HEK293 (cell line): ENCODE results near the gene IGSF11.

Experiments
- GLI2 ChIP-seq: fragments of 450-650 bp; formaldehyde crosslinking; IDR thresholded peaks from 2 replicates; pipeline ENCODE4; 2017; ENCODE audit warnings: missing biosample characterization, missing genetic modification characterization, low read depth, borderline replicate concordance
- ZBTB20 ChIP-seq: fragments of 450-650 bp; formaldehyde crosslinking; IDR thresholded peaks from 2 replicates; pipeline ENCODE4 v1.5.1; 2016; ENCODE audit warnings: missing biosample characterization, missing genetic modification characterization
- ZEB2 ChIP-seq: fragments of 450-650 bp; formaldehyde crosslinking; IDR thresholded peaks from 2 replicates; pipeline ENCODE4 v1.5.1; 2016; ENCODE audit warnings: missing biosample characterization, missing genetic modification characterization
- ZNF138 ChIP-seq: fragments of 450-650 bp; formaldehyde crosslinking; IDR thresholded peaks from 2 replicates; pipeline ENCODE4 v1.5.1; 2016; ENCODE audit warnings: missing biosample characterization, missing genetic modification characterization, borderline replicate concordance
- ZNF274 ChIP-seq, 2 experiments: fragments of 200-500 bp in 1 of 2; fragments of 450-650 bp in 1 of 2; sonication (Bioruptor generic) in 1 of 2; formaldehyde crosslinking in 1 of 2; IDR thresholded peaks; 2 replicates each; pipeline versions ENCODE4 v1.5.1 to v1.6.1; 2014 to 2016; ENCODE audit warnings: borderline replicate concordance in 1 of 2, inconsistent platforms in 1 of 2, low read length in 1 of 2, missing biosample characterization in 1 of 2, missing genetic modification characterization in 1 of 2
- ZNF529 ChIP-seq: fragments of 450-650 bp; formaldehyde crosslinking; IDR thresholded peaks from 2 replicates; pipeline ENCODE4 v1.5.1; 2017; ENCODE audit warnings: missing genetic modification characterization, missing biosample characterization; ENCODE audit not compliant: insufficient replicate concordance
- ZNF664 ChIP-seq: fragments of 450-650 bp; formaldehyde crosslinking; IDR thresholded peaks from 2 replicates; pipeline ENCODE4 v1.5.1; 2016; ENCODE audit warnings: missing biosample characterization, missing genetic modification characterization
- ZNF747 ChIP-seq: fragments of 450-650 bp; formaldehyde crosslinking; IDR thresholded peaks from 2 replicates; pipeline ENCODE4 v1.5.1; 2016; ENCODE audit warnings: missing biosample characterization, missing genetic modification characterization
- TF ChIP-seq, protein P1 (sequence below): fragments of 450-650 bp; formaldehyde crosslinking; IDR thresholded peaks from 2 replicates; pipeline ENCODE4 v1.5.1; 2017; ENCODE audit warnings: missing biosample characterization, missing genetic modification characterization
- TF ChIP-seq, protein P2 (sequence below): fragments of 450-650 bp; formaldehyde crosslinking; IDR thresholded peaks from 2 replicates; pipeline ENCODE4 v1.5.1; 2016; ENCODE audit warnings: missing biosample characterization, missing genetic modification characterization

DNA sequence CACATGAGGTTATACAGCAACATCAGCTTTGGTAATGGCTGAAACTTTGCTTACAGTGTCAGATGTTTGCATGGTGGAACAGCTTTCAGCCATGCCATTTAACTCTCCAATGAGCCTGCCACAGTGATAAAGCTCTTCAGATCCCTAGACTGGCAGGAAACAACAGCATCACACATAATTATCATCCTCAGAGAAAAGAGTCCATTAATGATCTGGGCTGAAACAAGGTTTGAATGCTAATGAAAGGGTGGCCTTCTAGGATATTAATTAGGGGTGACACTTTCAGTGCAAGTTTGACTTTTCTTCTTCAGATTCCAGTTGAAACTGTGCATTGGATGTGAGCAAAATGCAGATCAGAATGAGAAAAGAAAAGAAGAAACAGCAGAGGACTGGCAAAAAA, 166.6 kb downstream of the IGSF11 start:
- TF ChIP-seq ZNF747 (tag by site-specific recombination): no peak
- TF ChIP-seq, protein P1, sequence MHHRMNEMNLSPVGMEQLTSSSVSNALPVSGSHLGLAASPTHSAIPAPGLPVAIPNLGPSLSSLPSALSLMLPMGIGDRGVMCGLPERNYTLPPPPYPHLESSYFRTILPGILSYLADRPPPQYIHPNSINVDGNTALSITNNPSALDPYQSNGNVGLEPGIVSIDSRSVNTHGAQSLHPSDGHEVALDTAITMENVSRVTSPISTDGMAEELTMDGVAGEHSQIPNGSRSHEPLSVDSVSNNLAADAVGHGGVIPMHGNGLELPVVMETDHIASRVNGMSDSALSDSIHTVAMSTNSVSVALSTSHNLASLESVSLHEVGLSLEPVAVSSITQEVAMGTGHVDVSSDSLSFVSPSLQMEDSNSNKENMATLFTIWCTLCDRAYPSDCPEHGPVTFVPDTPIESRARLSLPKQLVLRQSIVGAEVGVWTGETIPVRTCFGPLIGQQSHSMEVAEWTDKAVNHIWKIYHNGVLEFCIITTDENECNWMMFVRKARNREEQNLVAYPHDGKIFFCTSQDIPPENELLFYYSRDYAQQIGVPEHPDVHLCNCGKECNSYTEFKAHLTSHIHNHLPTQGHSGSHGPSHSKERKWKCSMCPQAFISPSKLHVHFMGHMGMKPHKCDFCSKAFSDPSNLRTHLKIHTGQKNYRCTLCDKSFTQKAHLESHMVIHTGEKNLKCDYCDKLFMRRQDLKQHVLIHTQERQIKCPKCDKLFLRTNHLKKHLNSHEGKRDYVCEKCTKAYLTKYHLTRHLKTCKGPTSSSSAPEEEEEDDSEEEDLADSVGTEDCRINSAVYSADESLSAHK (tag by site-specific recombination): no peak
- TF ChIP-seq ZNF664 (tag by site-specific recombination): no peak
- TF ChIP-seq ZEB2 (tag by site-specific recombination): no peak
- TF ChIP-seq ZNF529 (tag by site-specific recombination): no peak
- TF ChIP-seq ZBTB20: no peak
- TF ChIP-seq GLI2: no peak
- TF ChIP-seq ZNF138: no peak
- TF ChIP-seq, protein P2, sequence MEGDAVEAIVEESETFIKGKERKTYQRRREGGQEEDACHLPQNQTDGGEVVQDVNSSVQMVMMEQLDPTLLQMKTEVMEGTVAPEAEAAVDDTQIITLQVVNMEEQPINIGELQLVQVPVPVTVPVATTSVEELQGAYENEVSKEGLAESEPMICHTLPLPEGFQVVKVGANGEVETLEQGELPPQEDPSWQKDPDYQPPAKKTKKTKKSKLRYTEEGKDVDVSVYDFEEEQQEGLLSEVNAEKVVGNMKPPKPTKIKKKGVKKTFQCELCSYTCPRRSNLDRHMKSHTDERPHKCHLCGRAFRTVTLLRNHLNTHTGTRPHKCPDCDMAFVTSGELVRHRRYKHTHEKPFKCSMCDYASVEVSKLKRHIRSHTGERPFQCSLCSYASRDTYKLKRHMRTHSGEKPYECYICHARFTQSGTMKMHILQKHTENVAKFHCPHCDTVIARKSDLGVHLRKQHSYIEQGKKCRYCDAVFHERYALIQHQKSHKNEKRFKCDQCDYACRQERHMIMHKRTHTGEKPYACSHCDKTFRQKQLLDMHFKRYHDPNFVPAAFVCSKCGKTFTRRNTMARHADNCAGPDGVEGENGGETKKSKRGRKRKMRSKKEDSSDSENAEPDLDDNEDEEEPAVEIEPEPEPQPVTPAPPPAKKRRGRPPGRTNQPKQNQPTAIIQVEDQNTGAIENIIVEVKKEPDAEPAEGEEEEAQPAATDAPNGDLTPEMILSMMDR (tag by site-specific recombination): no peak
- TF ChIP-seq ZNF274 (IDR thresholded peaks at IDR 0.05; ENCODE audit: low read length): no peak
- TF ChIP-seq ZNF274 (tag by site-specific recombination; IDR thresholded peaks at IDR 0.05; ENCODE audit: borderline replicate concordance): no peak
